Measurements from ENCODE around the gene ZNF618. TPM values are rescaled to one million over a fixed set of nuclear protein-coding genes. Genes with fewer than 3 reads are reported as not detected.

ZNF618 gene
- total RNA-seq, 2 donors from 2014 or later: 4.6 to 11.3 TPM

GRCh38 chr9:113895526-113895925 lies 19.4 kb downstream of the ZNF618 start:
- Histone ChIP-seq H3K36me3 (no peaks in the 10 kb centered on the region), H3K9me3 (no peaks in the 10 kb centered on the region), H3K27me3 (replicated peaks; ENCODE audit: insufficient read depth) (no peaks in the 10 kb centered on the region), H3K4me3 (no peak overlapping the region), H3K27ac (no peak overlapping the region), H3K4me1 (replicated peaks) (no peaks in the 10 kb centered on the region)
- DNase-seq (ENCODE audit: low spot score): no peak
- TF ChIP-seq POLR2AphosphoS5 (IDR thresholded peaks at IDR 0.05) (no peak), POLR2A (IDR thresholded peaks at IDR 0.05) (no peak), CTCF (IDR thresholded peaks at IDR 0.05) (no peak)
- 72% methylated on average over 3 of the region's 3 CpGs for WGBS
- intact Hi-C loops (cut with DNase I): no loop called here

DNA sequence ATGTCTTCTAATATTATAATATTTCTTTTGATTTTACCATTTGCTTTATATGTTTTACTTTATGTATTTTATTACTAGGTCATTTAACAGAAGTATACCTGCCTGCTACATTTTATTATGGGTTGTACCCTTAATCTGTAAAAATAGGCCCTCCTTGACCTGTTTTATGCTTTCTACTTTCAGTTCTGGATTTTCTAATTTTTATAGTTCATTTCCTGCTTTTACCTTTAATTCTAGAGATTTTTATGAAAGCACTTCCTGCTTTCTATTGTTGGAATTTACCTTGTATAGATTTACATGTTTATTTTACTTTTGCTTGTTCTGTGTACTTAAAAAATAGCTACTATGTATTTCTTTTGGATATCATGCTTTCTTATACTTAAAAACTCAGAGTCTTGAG lies 20.6 kb downstream of the ZNF618 start:
- Histone ChIP-seq H3K4me1 (replicated peaks) (no peaks in the 10 kb centered on the region), H3K27ac (no peak overlapping the region), H3K9me3 (no peaks in the 10 kb centered on the region), H3K36me3 (no peaks in the 10 kb centered on the region), H3K27me3 (replicated peaks; ENCODE audit: insufficient read depth) (no peaks in the 10 kb centered on the region), H3K4me3 (no peak overlapping the region)
- TF ChIP-seq POLR2AphosphoS5 (IDR thresholded peaks at IDR 0.05): no peak
- no peak for TF ChIP-seq CTCF (IDR thresholded peaks at IDR 0.05)
- no peak for TF ChIP-seq POLR2A (IDR thresholded peaks at IDR 0.05)
- DNase-seq (ENCODE audit: low spot score): no peak
- intact Hi-C loops (cut with DNase I): no loop called here

GRCh38 chr9:113898151-113898550 lies 22.0 kb downstream of the ZNF618 start:
- Histone ChIP-seq H3K4me3 (no peak overlapping the region), H3K27me3 (replicated peaks; ENCODE audit: insufficient read depth) (no peaks in the 10 kb centered on the region), H3K4me1 (replicated peaks) (no peaks in the 10 kb centered on the region), H3K27ac (no peak overlapping the region), H3K36me3 (no peaks in the 10 kb centered on the region), H3K9me3 (no peaks in the 10 kb centered on the region)
- WGBS: 62% methylated on average over 3 of the region's 3 CpGs
- no peak for DNase-seq (ENCODE audit: low spot score)
- TF ChIP-seq CTCF (IDR thresholded peaks at IDR 0.05): no peak
- intact Hi-C loops (cut with DNase I): no loop called here

DNA sequence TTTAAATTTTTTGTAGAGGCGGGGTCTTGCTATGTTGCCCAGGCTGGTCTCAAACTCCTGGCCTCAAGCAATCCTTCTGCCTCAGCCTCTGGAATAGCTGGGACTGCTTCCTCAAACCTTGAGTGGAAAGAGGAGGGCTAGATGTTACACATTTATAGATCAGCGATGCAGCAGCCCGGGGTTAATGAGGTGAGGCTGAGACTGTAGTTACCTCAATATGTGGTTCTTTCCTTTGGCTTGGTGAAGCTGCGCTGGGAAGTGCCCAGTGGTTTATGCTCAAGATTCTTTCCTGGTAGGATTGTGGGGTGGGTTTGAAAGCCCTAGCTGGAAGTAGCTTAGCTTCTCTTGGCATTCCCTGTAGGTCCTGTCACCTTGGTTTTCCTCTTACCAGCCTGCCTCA lies 22.5 kb downstream of the ZNF618 start:
- TF ChIP-seq POLR2A (IDR thresholded peaks at IDR 0.05) (no peak), CTCF (IDR thresholded peaks at IDR 0.05) (no peak), POLR2AphosphoS5 (IDR thresholded peaks at IDR 0.05) (no peak)
- 98% methylated on average over 4 of the region's 4 CpGs for WGBS
- Histone ChIP-seq H3K36me3 (no peaks in the 10 kb centered on the region), H3K4me3 (no peak overlapping the region), H3K9me3 (no peaks in the 10 kb centered on the region), H3K27me3 (replicated peaks; ENCODE audit: insufficient read depth) (no peaks in the 10 kb centered on the region), H3K27ac (no peak overlapping the region), H3K4me1 (replicated peaks) (no peaks in the 10 kb centered on the region)
- intact Hi-C loops (cut with DNase I): no loop called here
- DNase-seq (ENCODE audit: low spot score): no peak

GRCh38 chr9:113899205-113899604 lies 23.1 kb downstream of the ZNF618 start:
- Histone ChIP-seq H3K9me3 (no peaks in the 10 kb centered on the region), H3K27me3 (replicated peaks; ENCODE audit: insufficient read depth) (no peaks in the 10 kb centered on the region), H3K36me3 (no peaks in the 10 kb centered on the region), H3K4me3 (no peak overlapping the region), H3K4me1 (replicated peaks) (no peaks in the 10 kb centered on the region), H3K27ac (no peak overlapping the region)
- WGBS: 97% methylated on average over 6 of the region's 6 CpGs
- intact Hi-C loops (cut with DNase I): no loop called here
- DNase-seq (ENCODE audit: low spot score): no peak
- no peak for TF ChIP-seq POLR2A (IDR thresholded peaks at IDR 0.05)
- TF ChIP-seq CTCF (IDR thresholded peaks at IDR 0.05): no peak
- no peak for TF ChIP-seq POLR2AphosphoS5 (IDR thresholded peaks at IDR 0.05)

Measured in prostate gland (tissue), 2 donors.